Fibroblast of mammary gland (primary cell): ENCODE data around the gene TMEM151B.

Experiments
- DNase-seq: peaks from one replicate; pipeline ENCODE4 v3.0.0-alpha.2; 2010; ENCODE audit warnings: low read depth
- H3K4me3 ChIP-seq: 2 replicates; pipeline ENCODE4 v1.5.1; 2011; ENCODE audit warnings: low read depth, mild to moderate bottlenecking, low read length, moderate library complexity; ENCODE audit not compliant: control insufficient read depth
- TF ChIP-seq, protein P1 (sequence below): conservative IDR thresholded peaks from 2 replicates; pipeline ENCODE4 v1.5.1; 2011; ENCODE audit warnings: low read depth, low read length, inconsistent platforms; ENCODE audit not compliant: control insufficient read depth, insufficient read depth

The TMEM151B gene

GRCh38 chr6:44262467-44263353, 7.5 kb upstream of the TMEM151B start:
- no peak for DNase-seq
- H3K4me3 ChIP-seq: no peak overlapping the region
- TF ChIP-seq, protein P1, sequence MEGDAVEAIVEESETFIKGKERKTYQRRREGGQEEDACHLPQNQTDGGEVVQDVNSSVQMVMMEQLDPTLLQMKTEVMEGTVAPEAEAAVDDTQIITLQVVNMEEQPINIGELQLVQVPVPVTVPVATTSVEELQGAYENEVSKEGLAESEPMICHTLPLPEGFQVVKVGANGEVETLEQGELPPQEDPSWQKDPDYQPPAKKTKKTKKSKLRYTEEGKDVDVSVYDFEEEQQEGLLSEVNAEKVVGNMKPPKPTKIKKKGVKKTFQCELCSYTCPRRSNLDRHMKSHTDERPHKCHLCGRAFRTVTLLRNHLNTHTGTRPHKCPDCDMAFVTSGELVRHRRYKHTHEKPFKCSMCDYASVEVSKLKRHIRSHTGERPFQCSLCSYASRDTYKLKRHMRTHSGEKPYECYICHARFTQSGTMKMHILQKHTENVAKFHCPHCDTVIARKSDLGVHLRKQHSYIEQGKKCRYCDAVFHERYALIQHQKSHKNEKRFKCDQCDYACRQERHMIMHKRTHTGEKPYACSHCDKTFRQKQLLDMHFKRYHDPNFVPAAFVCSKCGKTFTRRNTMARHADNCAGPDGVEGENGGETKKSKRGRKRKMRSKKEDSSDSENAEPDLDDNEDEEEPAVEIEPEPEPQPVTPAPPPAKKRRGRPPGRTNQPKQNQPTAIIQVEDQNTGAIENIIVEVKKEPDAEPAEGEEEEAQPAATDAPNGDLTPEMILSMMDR: no peak

DNA sequence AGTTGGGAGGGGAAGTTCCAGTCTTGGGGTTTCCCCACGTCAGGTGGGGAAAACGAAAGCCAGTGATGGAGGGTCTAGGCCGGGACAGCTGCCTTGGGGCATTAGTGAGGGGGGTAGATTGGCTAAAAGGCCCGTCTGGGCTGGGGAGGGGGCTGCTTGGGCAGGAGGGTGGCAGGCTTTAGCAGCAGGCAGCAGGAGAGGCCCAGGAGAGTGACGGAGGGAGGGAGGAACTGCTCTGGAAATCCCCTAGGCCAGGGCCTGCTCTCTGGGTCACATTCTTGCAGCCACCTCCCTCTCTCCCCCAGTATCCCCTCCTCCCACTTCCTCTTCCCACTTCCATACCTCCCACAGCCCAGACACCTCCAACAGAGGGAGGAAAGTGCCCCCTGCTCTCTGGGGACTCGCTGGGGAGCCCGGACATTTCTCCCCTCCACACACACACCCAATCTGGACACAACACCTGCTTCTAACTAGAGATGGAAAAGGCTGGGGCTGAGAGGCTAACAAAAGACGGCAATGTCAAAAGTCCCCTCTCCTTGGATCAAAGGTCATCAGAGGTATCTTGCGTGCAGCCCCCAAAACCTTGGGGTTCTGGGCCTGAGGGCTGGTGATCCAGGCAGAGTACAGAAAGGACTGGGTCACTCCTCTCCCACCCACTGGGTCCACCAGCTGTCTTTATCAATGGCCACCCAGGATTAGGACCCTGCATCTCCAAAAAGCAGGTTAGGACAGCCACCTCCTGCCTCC, 6.7 kb upstream of the TMEM151B start:
- H3K4me3 ChIP-seq: peak overlapping the region; percentile 71
- TF ChIP-seq, protein P1: no peak
- DNase-seq: no peak

DNA sequence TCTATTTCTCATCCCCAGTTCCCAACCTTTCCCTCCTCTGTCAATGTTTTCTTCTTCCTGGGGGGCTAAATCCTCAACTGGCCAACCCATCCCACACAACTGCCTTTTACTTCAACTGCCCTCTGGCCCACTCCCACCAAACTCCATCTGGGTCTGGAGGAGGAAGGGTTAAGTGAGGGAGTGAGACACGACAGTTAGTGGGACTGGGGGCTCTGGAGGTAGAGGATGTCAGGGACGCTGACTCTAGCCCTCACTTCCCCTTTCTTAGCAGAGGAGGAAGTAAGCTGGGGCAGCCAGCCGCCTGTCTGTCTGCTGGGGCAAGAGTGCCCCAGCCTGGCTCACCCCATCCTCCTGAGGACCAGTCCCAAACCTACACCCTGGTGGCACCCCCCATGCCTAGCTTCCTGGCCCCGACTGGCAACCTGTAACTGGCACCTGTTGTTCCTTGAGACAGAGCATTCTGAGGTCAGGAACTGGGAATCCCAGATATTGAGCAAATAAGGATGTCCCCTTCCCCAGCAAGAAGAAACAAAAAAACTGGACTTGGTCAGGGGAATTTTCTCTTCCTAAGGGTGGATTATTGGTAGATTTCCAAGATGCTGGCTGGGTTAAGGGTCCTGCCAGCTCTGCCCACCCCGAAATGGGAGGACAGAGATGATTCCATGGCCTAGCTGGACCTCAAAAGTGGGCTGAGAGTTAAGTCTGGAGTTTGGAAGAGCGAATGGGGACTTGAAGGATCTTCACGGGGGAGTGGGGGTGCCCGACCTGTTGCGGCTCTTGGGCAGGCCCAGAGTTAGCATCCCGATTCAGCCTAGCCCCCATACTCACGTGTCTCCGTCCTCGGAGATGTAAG, 5.9 kb upstream of the TMEM151B start:
- TF ChIP-seq, protein P1: no peak
- peak overlapping the region; percentile 71 for H3K4me3 ChIP-seq
- no peak for DNase-seq

DNA sequence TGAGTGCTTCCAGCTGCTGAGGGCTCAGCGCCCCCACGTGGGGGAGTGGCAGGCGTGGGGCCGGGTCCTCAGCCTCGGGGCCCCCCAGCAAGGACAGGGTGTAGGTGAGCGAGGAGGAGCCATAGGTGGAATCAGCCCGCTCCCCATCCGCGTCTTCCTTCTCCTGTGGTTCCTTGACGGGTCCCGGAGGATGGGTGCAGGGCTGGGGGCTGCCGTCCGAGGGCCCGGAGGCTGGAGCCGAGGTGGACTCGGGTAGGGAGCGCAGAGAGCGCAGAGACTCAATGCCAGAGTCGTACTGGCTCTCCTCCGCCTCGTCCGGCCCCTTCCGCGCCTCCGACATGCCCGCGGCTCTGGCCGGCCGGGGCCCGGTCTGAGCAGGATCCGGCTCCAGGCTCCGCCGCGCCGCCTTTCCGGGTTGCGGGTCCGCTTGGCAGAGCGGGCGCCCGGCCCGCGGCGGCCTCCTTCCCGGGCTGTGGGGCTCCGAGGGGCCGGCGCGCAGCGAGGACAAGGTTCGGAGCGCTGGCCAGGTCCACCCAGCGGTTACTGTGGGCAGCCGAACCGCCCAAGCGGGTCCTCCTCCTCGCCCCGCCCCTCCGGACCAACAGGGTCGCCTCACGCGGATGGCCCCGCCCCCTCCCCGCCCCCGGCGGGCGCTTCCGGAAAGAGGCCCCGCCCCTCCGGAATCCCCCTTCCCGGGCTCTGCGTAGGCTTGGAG, 5.1 kb upstream of the TMEM151B start, which contains the start of gene NFKBIE:
TSS of gene NFKBIE (minus strand) at position 545 of the 715 bp plus-strand sequence. CDS start at position 340, 205 bp downstream.
- TF ChIP-seq, protein P1: no peak
- DNase-seq: peak; percentile 88
- peak within 1 kb of the TSS; percentile 71 for H3K4me3 ChIP-seq

- DNase-seq: no peak
- TF ChIP-seq, protein P1: no peak
- H3K4me3 ChIP-seq: no peak overlapping the region
These were observed 4.5 kb upstream of the TMEM151B start for GRCh38 chr6:44265722-44266233.
